CD14-positive monocyte (primary cell): ENCODE results near the gene ALDH16A1. TPM values are rescaled to one million over a fixed set of nuclear protein-coding genes. Genes with fewer than 3 reads are reported as not detected.

Experiments
- DNase-seq, 3 donors: peaks; one replicate each; pipeline ENCODE4 v3.0.0-alpha.2; 2011 to 2022
- H2AFZ ChIP-seq: 2 replicates; pipeline ENCODE4 v1.6.0; 2012; ENCODE audit warnings: mild to moderate bottlenecking, low read depth, low read length, inconsistent platforms; ENCODE audit not compliant: insufficient read depth, poor library complexity, severe bottlenecking
- H3K27ac ChIP-seq, 2 donors: 1 replicate in 1 of 2; 2 replicates in 1 of 2; pipeline ENCODE4 v1.5.1; 2012 to 2013; ENCODE audit warnings: low read length in 2 of 2, control low read depth in 1 of 2, inconsistent platforms in 1 of 2, low read depth in 1 of 2, mild to moderate bottlenecking in 1 of 2
- H3K27me3 ChIP-seq, 2 donors: one replicate each; pipeline versions ENCODE4 v1.6.0 to v1.6.1; 2011 to 2013; ENCODE audit warnings: low read length in 2 of 2; ENCODE audit not compliant: control insufficient read depth in 2 of 2, insufficient read depth in 2 of 2
- H3K36me3 ChIP-seq, 2 donors: replicated peaks in 1 of 2; 1 replicate in 1 of 2; 2 replicates in 1 of 2; pipeline versions ENCODE4 v1.5.1 to v1.6.1; 2012 to 2013; ENCODE audit warnings: low read length in 2 of 2, control low read depth in 1 of 2, inconsistent platforms in 1 of 2, mild to moderate bottlenecking in 1 of 2; ENCODE audit not compliant: insufficient read depth in 2 of 2, control insufficient read depth in 1 of 2
- H3K4me1 ChIP-seq, 2 donors: 1 replicate in 1 of 2; 2 replicates in 1 of 2; pipeline versions ENCODE4 v1.5.1 to v1.6.1; 2012 to 2013; ENCODE audit warnings: low read length in 2 of 2, control low read depth in 1 of 2, inconsistent platforms in 1 of 2, mild to moderate bottlenecking in 1 of 2, moderate library complexity in 1 of 2; ENCODE audit not compliant: insufficient read depth in 2 of 2, control insufficient read depth in 1 of 2
- H3K4me2 ChIP-seq: replicated peaks from 2 replicates; pipeline ENCODE3; 2012; ENCODE audit warnings: low read length, moderate library complexity, mild to moderate bottlenecking; ENCODE audit not compliant: poor library complexity, severe bottlenecking; ENCODE audit errors: extremely low read depth
- H3K4me3 ChIP-seq, 3 experiments: fragments of 200-600 bp in 1 of 3; sonication (generic) in 1 of 3; replicated peaks in 1 of 3; 1 replicate in 2 of 3; 2 replicates in 1 of 3; pipeline ENCODE4 v1.5.1; 2011 to 2013; ENCODE audit warnings: low read length in 3 of 3, mild to moderate bottlenecking in 3 of 3, control low read depth in 2 of 3, low read depth in 2 of 3, inconsistent platforms in 1 of 3, moderate library complexity in 1 of 3
- H3K79me2 ChIP-seq: 2 replicates; pipeline ENCODE4 v1.6.0; 2012; ENCODE audit warnings: mild to moderate bottlenecking, control low read depth, inconsistent platforms, low read length, moderate library complexity; ENCODE audit not compliant: insufficient read depth
- H3K9ac ChIP-seq: 2 replicates; pipeline ENCODE4 v1.6.0; 2017; ENCODE audit warnings: low read length, mild to moderate bottlenecking; ENCODE audit not compliant: insufficient read depth, poor library complexity, severe bottlenecking
- H3K9me3 ChIP-seq, 2 donors: replicated peaks in 1 of 2; 1 replicate in 1 of 2; 2 replicates in 1 of 2; pipeline versions ENCODE4 v1.5.1 to v1.6.1; 2012 to 2013; ENCODE audit warnings: low read length in 2 of 2, control low read depth in 1 of 2; ENCODE audit not compliant: control insufficient read depth in 1 of 2, insufficient read depth in 1 of 2
- H4K20me1 ChIP-seq: 2 replicates; pipeline ENCODE4 v1.6.0; 2012; ENCODE audit warnings: mild to moderate bottlenecking, low read length, control low read depth, moderate library complexity; ENCODE audit not compliant: insufficient read depth
- H3K27ac Mint-ChIP-seq, 7 donors: one replicate each; pipeline ENCODE4 v1.8.0; 2020; ENCODE audit warnings: mild to moderate bottlenecking in 7 of 7, mixed read lengths in 7 of 7, moderate library complexity in 6 of 7, inconsistent platforms in 2 of 7
- H3K27me3 Mint-ChIP-seq, 3 donors: one replicate each; pipeline ENCODE4 v1.8.0; 2021 to 2022; ENCODE audit warnings: low read depth in 3 of 3, mild to moderate bottlenecking in 3 of 3, mixed read lengths in 3 of 3, moderate library complexity in 3 of 3, inconsistent platforms in 1 of 3
- H3K36me3 Mint-ChIP-seq, 2 donors: one replicate each; pipeline ENCODE4 v1.8.0; 2020; ENCODE audit warnings: mixed read lengths in 2 of 2, inconsistent platforms in 1 of 2, mild to moderate bottlenecking in 1 of 2
- H3K4me1 Mint-ChIP-seq: one replicate; pipeline ENCODE4 v1.8.0; 2020; ENCODE audit warnings: mild to moderate bottlenecking, mixed read lengths
- H3K4me3 Mint-ChIP-seq, 2 donors: one replicate each; pipeline ENCODE4 v1.8.0; 2020; ENCODE audit warnings: mild to moderate bottlenecking in 2 of 2, mixed read lengths in 2 of 2, moderate library complexity in 1 of 2
- H3K9me3 Mint-ChIP-seq, 7 donors: one replicate each; pipeline ENCODE4 v1.8.0; 2020 to 2022; ENCODE audit warnings: mixed read lengths in 7 of 7, mild to moderate bottlenecking in 6 of 7, moderate library complexity in 6 of 7, inconsistent platforms in 2 of 7
- WGBS: methylation state at CpG from one replicate; pipeline ENCODE4 v1.1.5; 2013; ENCODE audit warnings: missing lambda C conversion rate; ENCODE audit not compliant: insufficient coverage; 5-methylcytosine and 5-hydroxymethylcytosine counted together
- intact Hi-C, 2 donors: fragments of 100-400 bp; cut with micrococcal nuclease; formaldehyde crosslinking; loops; one replicate each; pipeline versions ENCODE4 v1.15.0 to v1.15.1; 2023
- polyA plus RNA-seq, 3 donors: library from polyadenylated mRNA; depleted of rRNA in 1 of 3; unstranded in 2 of 3; stranded (reverse) in 1 of 3; fragments of 300-500 nt in 2 of 3; fragments of >200 nt in 1 of 3; fragmentation: Illumina TruSeq in 2 of 3; gene quantifications; 1 replicate in 2 of 3; 2 replicates in 1 of 3; pipeline ENCODE4 v1.2.3, GENCODE V29; 2012 to 2021
- TF ChIP-seq, protein P1 (sequence below): fragments of 200-600 bp; IDR thresholded peaks from one replicate; pipeline ENCODE4 v1.8.0; 2022; ENCODE audit warnings: antibody characterized with exemption, mild to moderate bottlenecking

The ALDH16A1 gene
- polyA plus RNA-seq, 3 donors, result 30.8 to 39.5 (median 31.2) TPM

GRCh38 chr19:49469828-49470614 lies 17.0 kb downstream of the ALDH16A1 start:
- H3K4me1 ChIP-seq, result peaks cover 35 to 47% of the 10 kb centered on the region in 2 donors
- no peak overlapping the region for H2AFZ ChIP-seq
- H3K79me2 ChIP-seq, result no peaks in the 10 kb centered on the region
- peaks cover 0 to 2% (median 0%) of the 10 kb centered on the region in 7 donors for H3K9me3 Mint-ChIP-seq
- H3K4me1 Mint-ChIP-seq, result peaks cover 38% of the 10 kb centered on the region
- peak overlapping the region; percentile 32 to 92 (median 79) for H3K27ac Mint-ChIP-seq
- H3K4me2 ChIP-seq, result peak overlapping the region; percentile 31
- H3K36me3 ChIP-seq, result peaks cover 14 to 18% of the 10 kb centered on the region in 2 donors
- peaks cover 2 to 6% (median 4%) of the 10 kb centered on the region in 3 donors for H3K27me3 Mint-ChIP-seq
- no peaks in the 10 kb centered on the region for H3K9me3 ChIP-seq
- H3K27ac ChIP-seq, result peak overlapping the region; percentile 41 to 54
- H3K36me3 Mint-ChIP-seq, result peaks cover 12 to 36% of the 10 kb centered on the region in 2 donors
- peak overlapping the region in 1 of 2 donors; percentile 46 for H3K4me3 Mint-ChIP-seq
- peak; percentile 59 to 82 (median 69) for DNase-seq
- H4K20me1 ChIP-seq, result no peaks in the 10 kb centered on the region
- H3K9ac ChIP-seq, result peak overlapping the region; percentile 24
- intact Hi-C loops, result loop anchor here in 1 of 2 donors (1.0 to 5.0 kb wide), 2 partner anchors 78 to 207 kb away; partner anchors contain the start of gene PRMT1
- TF ChIP-seq, protein P1, sequence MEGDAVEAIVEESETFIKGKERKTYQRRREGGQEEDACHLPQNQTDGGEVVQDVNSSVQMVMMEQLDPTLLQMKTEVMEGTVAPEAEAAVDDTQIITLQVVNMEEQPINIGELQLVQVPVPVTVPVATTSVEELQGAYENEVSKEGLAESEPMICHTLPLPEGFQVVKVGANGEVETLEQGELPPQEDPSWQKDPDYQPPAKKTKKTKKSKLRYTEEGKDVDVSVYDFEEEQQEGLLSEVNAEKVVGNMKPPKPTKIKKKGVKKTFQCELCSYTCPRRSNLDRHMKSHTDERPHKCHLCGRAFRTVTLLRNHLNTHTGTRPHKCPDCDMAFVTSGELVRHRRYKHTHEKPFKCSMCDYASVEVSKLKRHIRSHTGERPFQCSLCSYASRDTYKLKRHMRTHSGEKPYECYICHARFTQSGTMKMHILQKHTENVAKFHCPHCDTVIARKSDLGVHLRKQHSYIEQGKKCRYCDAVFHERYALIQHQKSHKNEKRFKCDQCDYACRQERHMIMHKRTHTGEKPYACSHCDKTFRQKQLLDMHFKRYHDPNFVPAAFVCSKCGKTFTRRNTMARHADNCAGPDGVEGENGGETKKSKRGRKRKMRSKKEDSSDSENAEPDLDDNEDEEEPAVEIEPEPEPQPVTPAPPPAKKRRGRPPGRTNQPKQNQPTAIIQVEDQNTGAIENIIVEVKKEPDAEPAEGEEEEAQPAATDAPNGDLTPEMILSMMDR, result peak; percentile 60
- H3K27me3 ChIP-seq, result no peaks in the 10 kb centered on the region
- WGBS, result 15% methylated on average over 16 of the region's 25 CpGs
- H3K4me3 ChIP-seq, result no peak overlapping the region

DNA sequence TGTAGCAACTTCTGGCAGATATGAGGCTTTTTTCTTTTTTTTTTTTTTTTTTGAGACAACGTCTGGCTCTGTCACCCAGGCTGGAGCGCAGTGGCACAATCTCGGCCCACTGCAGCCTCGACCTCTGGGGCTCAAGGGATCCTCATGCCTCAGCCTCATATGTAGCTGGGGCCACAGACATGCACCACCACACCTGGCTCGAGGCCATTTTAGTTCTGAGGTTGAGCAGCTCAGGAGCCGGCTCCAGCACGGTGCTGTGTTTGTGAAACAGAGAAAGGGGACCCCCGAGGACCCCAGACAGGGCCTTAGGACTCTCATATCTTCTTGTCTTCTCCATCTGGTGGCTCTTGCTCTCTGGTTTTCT lies 17.6 kb downstream of the ALDH16A1 start:
- no peaks in the 10 kb centered on the region for H3K27me3 ChIP-seq
- H3K79me2 ChIP-seq, result no peaks in the 10 kb centered on the region
- peaks cover 35 to 50% of the 10 kb centered on the region in 2 donors for H3K4me1 ChIP-seq
- no peak overlapping the region for H3K9ac ChIP-seq
- H3K4me3 ChIP-seq, result no peak overlapping the region
- TF ChIP-seq, protein P1, result peak; percentile 10
- Mint-ChIP-seq H3K36me3 (peaks cover 10 to 30% of the 10 kb centered on the region in 2 donors), H3K9me3 (peaks cover 0 to 2% (median 0%) of the 10 kb centered on the region in 7 donors), H3K4me1 (peaks cover 42% of the 10 kb centered on the region), H3K27ac (peak overlapping the region; percentile 15 to 92 (median 75)), H3K27me3 (peaks cover 2 to 12% (median 6%) of the 10 kb centered on the region in 3 donors), H3K4me3 (no peak overlapping the region)
- H3K27ac ChIP-seq, result peak overlapping the region in 1 of 2 donors; percentile 41
- no peaks in the 10 kb centered on the region for H3K9me3 ChIP-seq
- no peak for DNase-seq
- no peaks in the 10 kb centered on the region for H4K20me1 ChIP-seq
- peaks cover 8 to 12% of the 10 kb centered on the region in 2 donors for H3K36me3 ChIP-seq
- no peak overlapping the region for H3K4me2 ChIP-seq
- 10% methylated on average over 3 of the region's 8 CpGs for WGBS
- no peak overlapping the region for H2AFZ ChIP-seq
- intact Hi-C loops, result loop anchor here in 1 of 2 donors (1.0 to 5.0 kb wide), 2 partner anchors 78 to 207 kb away; partner anchors contain the start of gene PRMT1
